Heart left ventricle (tissue), 16 donors: ENCODE results near the gene IQCH. TPM values are rescaled to one million over a fixed set of nuclear protein-coding genes. Genes with fewer than 3 reads are reported as not detected.

Experiments
- ATAC-seq, 4 donors: fragments of 200-7000 bp; cut with Tn5 transposase; one replicate each; pipeline ENCODE4 v1.9.1; 2020 to 2022; ENCODE audit warnings: moderate library complexity in 4 of 4, mild to moderate bottlenecking in 3 of 4, moderate number of reproducible peaks in 1 of 4
- DNase-seq, 5 donors: peaks; one replicate each; pipeline ENCODE4 v3.0.0-alpha.2; 2020
- H3K27ac ChIP-seq, 12 donors: fragments of 200-600 bp; sonication (generic) in 4 of 12; one replicate each; pipeline versions ENCODE4 v1.5.0 to v1.8.0; 2016 to 2022; ENCODE audit warnings: mild to moderate bottlenecking in 2 of 12
- H3K27me3 ChIP-seq, 9 donors: fragments of 200-600 bp; sonication (generic) in 2 of 9; one replicate each; pipeline versions ENCODE4 v1.5.1 to v1.8.0; 2016 to 2022; ENCODE audit warnings: mild to moderate bottlenecking in 3 of 9
- H3K36me3 ChIP-seq, 9 donors: fragments of 200-600 bp; sonication (generic) in 2 of 9; one replicate each; pipeline versions ENCODE4 v1.5.0 to v1.8.0; 2018 to 2022; ENCODE audit warnings: mild to moderate bottlenecking in 2 of 9
- H3K4me1 ChIP-seq, 12 donors: fragments of 200-600 bp; sonication (generic) in 4 of 12; one replicate each; pipeline versions ENCODE4 v1.5.0 to v1.8.0; 2016 to 2022; ENCODE audit warnings: mild to moderate bottlenecking in 3 of 12
- H3K4me3 ChIP-seq, 12 donors: fragments of 200-600 bp; sonication (generic) in 4 of 12; one replicate each; pipeline versions ENCODE4 v1.5.0 to v1.8.0; 2017 to 2022; ENCODE audit warnings: mild to moderate bottlenecking in 9 of 12, moderate library complexity in 4 of 12
- H3K9me3 ChIP-seq, 12 donors: fragments of 200-600 bp; sonication (generic) in 4 of 12; one replicate each; pipeline versions ENCODE4 v1.5.0 to v1.8.0; 2016 to 2022; ENCODE audit warnings: mild to moderate bottlenecking in 1 of 12
- CTCF ChIP-seq, 12 donors: fragments of 200-600 bp; sonication (generic) in 4 of 12; IDR thresholded peaks; one replicate each; pipeline versions ENCODE4 v1.5.0 to v1.8.0; 2018 to 2022; ENCODE audit warnings: antibody characterized with exemption in 12 of 12, mild to moderate bottlenecking in 5 of 12
- POLR2A ChIP-seq, 2 donors: fragments of 450-650 bp; IDR thresholded peaks; one replicate each; pipeline ENCODE4 v1.6.1; 2017; ENCODE audit warnings: antibody characterized with exemption in 2 of 2, mild to moderate bottlenecking in 2 of 2, moderate library complexity in 2 of 2
- WGBS, 4 donors: extraction: QIAGEN DNeasy Blood & Tissue Kit in 2 of 4; methylation state at CpG; one replicate each; pipeline versions ENCODE4 v1.1.5 to v1.1.7; 2013 to 2018; 5-methylcytosine and 5-hydroxymethylcytosine counted together
- intact Hi-C, 10 donors: fragments of 100-400 bp; cut with DNase I; formaldehyde crosslinking; loops; one replicate each; pipeline versions ENCODE4 v1.11.1 to v1.14.2; 2022
- polyA plus RNA-seq, 2 donors: library from polyadenylated mRNA; stranded (reverse); fragments of 200-250 nt; gene quantifications; one replicate each; pipeline ENCODE4 v1.2.3, GENCODE V29; 2013
- total RNA-seq, 9 donors: library from RNA; depleted of rRNA in 2 of 9; stranded (reverse); fragments of >200 nt in 2 of 9; fragmentation: NEBNext Ultra II Directional in 3 of 9; extraction: Animal tissue kit (Norgen Biotek cat#: 25700) in 3 of 9; gene quantifications; one replicate each; pipeline versions ENCODE4 v1.1.0 to v1.2.4, GENCODE V29; 2016 to 2023
- donor health status: ischemic (EF 13 %, LVEDD 7.1; RV severe dilation, severe dysfunction).
- donor health status: healthy with polysubstance abuse.
- donor health status: DM: no; HTN: yes; CAD: no.
- donor health status: DM: no; HTN: no; CAD: no.
- donor health status: ischemic (EF 25% LVEDD 6.9; RV normal size, moderate dysfunction).
- donor health status: ischemic (EF 25% LVEDD 5.7; RV mildly dilated, moderate dysfunction).
- donor health status: healthy.
- donor health status: DM: yes; HTN: yes; CAD: no.
- donor health status: ischemic (EF 35%, LVEDD 5.7; RV mildly dilated, moderate dysfunction).
- donor health status: nonischemic (EF 11% LVEDD 7.7; RV severe dilation, severe dysfunction).
- donor health status: DM: yes; HTN: yes; CAD: no.
- donor health status: PGD.
- donor health status: ischemic (EF 29% LVEDD 5.4; RV normal size, mild dysfunction).
- donor health status: nonischemic (EF 23%, LVEDD 6.1; RV moderate dilation, normal function).

The IQCH gene
- total and polyA plus RNA-seq, 11 donors: 0.11 to 3.3 (median 1.4) TPM

- DNase-seq (no peak), ATAC-seq (no peak)
- Histone ChIP-seq H3K36me3 (peaks cover 0 to 20% (median 7%) of the 10 kb centered on the region in 9 donors), H3K27ac (no peak overlapping the region), H3K9me3 (no peaks in the 10 kb centered on the region), H3K4me3 (no peak overlapping the region), H3K27me3 (no peaks in the 10 kb centered on the region), H3K4me1 (peaks cover 0 to 49% (median 35%) of the 10 kb centered on the region in 12 donors)
- TF ChIP-seq CTCF (IDR thresholded peaks at IDR 0.05): no peak
- TF ChIP-seq POLR2A (IDR thresholded peaks at IDR 0.05): no peak
- WGBS, 4 donors: 69 to 90% (median 85%) methylated on average over 3 of the region's 3 CpGs
- intact Hi-C loops: loop anchor here in 3 of 10 donors (10.0 kb wide), 2 partner anchors 91 to 289 kb away; no protein-coding TSS in a partner anchor
Observed at GRCh38 chr15:67545864-67546263, 291.3 kb downstream of the IQCH start.

- intact Hi-C loops: loop anchor here in 3 of 10 donors (10.0 kb wide), 2 partner anchors 92 to 288 kb away; no protein-coding TSS in a partner anchor
- TF ChIP-seq POLR2A (IDR thresholded peaks at IDR 0.05) (no peak), CTCF (IDR thresholded peaks at IDR 0.05) (no peak)
Observed at GRCh38 chr15:67547064-67547463, 292.5 kb downstream of the IQCH start.

GRCh38 chr15:67547836-67548235 is 293.2 kb downstream of the IQCH start:
- Histone ChIP-seq H3K27ac (peak overlapping the region in 2 of 12 donors; percentile 1 to 28), H3K4me3 (no peak overlapping the region), H3K4me1 (peaks cover 0 to 49% (median 32%) of the 10 kb centered on the region in 12 donors), H3K27me3 (no peaks in the 10 kb centered on the region), H3K36me3 (peaks cover 0 to 35% (median 14%) of the 10 kb centered on the region in 9 donors), H3K9me3 (no peaks in the 10 kb centered on the region)
- 64 to 78% (median 67%) methylated on average over 3 of the region's 3 CpGs for WGBS, 4 donors
- intact Hi-C loops: loop anchor here in 3 of 10 donors (10.0 kb wide), 2 partner anchors 93 to 287 kb away; no protein-coding TSS in a partner anchor
- ATAC-seq (no peak), DNase-seq (no peak)
- TF ChIP-seq CTCF (IDR thresholded peaks at IDR 0.05) (no peak), POLR2A (IDR thresholded peaks at IDR 0.05) (no peak)

More at GRCh38 chr15:67547064-67547463, 292.5 kb downstream of the IQCH start:
- 83 to 93% (median 91%) methylated on average over 2 of the region's 2 CpGs for WGBS, 4 donors
- Histone ChIP-seq H3K27ac (no peak overlapping the region), H3K9me3 (no peaks in the 10 kb centered on the region), H3K36me3 (peaks cover 0 to 30% (median 13%) of the 10 kb centered on the region in 9 donors), H3K27me3 (no peaks in the 10 kb centered on the region), H3K4me1 (peaks cover 0 to 49% (median 32%) of the 10 kb centered on the region in 12 donors), H3K4me3 (no peak overlapping the region)
- DNase-seq (no peak), ATAC-seq (no peak)

GRCh38 chr15:67548236-67548852 is 293.8 kb downstream of the IQCH start:
- H3K36me3 ChIP-seq: peaks cover 0 to 35% (median 14%) of the 10 kb centered on the region in 9 donors
- H3K27ac ChIP-seq: peak overlapping the region in 6 of 12 donors; percentile 1 to 46 (median 26)
- H3K27me3 ChIP-seq: no peaks in the 10 kb centered on the region
- intact Hi-C loops: loop anchor here in 3 of 10 donors (10.0 kb wide), 2 partner anchors 94 to 286 kb away; no protein-coding TSS in a partner anchor
- TF ChIP-seq POLR2A (IDR thresholded peaks at IDR 0.05) (no peak), CTCF (IDR thresholded peaks at IDR 0.05) (no peak)
- no peak overlapping the region for H3K4me3 ChIP-seq
- 77 to 82% (median 78%) methylated on average over 2 of the region's 2 CpGs for WGBS, 4 donors
- DNase-seq (no peak), ATAC-seq (peak in 1 of 4 donors; percentile 40)
- H3K4me1 ChIP-seq: peaks cover 0 to 46% (median 30%) of the 10 kb centered on the region in 12 donors
- no peaks in the 10 kb centered on the region for H3K9me3 ChIP-seq
